ENCODE results near the gene FAM240A. TPM values are rescaled to one million over a fixed set of nuclear protein-coding genes. Genes with fewer than 3 reads are reported as not detected.

FAM240A gene
- total RNA-seq, 2 experiments from 2014 or later: not detected

DNA sequence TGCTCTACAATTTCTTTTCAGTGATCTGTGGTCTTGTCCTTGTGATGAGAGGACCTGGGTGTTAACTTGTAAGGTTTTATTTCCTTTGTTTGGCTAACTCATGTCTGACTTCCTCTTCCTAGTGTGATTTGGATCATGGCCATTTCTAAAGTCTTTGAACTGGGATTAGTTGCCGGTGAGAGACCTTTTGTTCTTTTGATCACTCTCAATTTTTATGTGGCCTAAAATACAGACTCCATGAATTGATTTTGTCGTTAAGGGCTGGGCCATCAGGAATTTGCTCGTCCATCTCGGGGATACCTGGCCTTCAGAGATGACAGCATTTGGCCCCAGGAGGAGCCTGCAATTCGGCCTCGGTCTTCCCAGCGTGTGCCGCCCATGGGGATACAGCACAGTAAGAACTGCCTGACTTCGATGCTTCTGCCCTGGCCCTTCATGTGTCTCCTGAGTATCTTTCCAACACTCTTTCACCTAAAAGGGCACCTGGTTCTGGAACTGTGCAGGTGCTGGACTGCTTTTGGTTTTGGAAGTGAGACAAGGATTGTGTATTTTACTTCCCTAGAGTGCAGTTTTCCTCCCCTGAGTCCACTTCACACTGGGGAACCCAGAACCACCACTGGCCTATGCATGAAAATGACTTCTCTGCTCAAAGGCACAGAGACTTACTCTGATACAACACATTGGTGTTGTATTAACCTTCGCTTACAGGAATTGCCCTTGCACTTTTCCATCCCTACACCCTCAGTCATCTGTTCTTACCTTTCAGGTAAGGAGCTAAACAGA is 33.2 kb upstream of the FAM240A start:
- POLR2A ChIA-PET: no interaction called here
- Histone ChIP-seq H3K4me1 (ENCODE audit: insufficient read depth, low read length) (no peaks in the 10 kb centered on the region), H3K4me3 (ENCODE audit: low read length) (no peak overlapping the region), H3K36me3 (ENCODE audit: insufficient read depth, low read length) (no peaks in the 10 kb centered on the region), H3K27ac (ENCODE audit: low read depth in 1 of 2, low read length in 2 of 2) (no peak overlapping the region), H3K27me3 (ENCODE audit: control insufficient read depth in 1 of 2, insufficient read depth in 2 of 2, low read length in 2 of 2) (peaks cover 0 to 2% of the 10 kb centered on the region in 2 experiments), H3K9me3 (ENCODE audit: control insufficient read depth in 1 of 2, insufficient read depth in 1 of 2, low read length in 2 of 2) (no peaks in the 10 kb centered on the region)
- Mint-ChIP-seq H3K27ac (no peak overlapping the region), H3K36me3 (ENCODE audit: low read depth) (no peaks in the 10 kb centered on the region), H3K4me3 (no peak overlapping the region), H3K4me1 (ENCODE audit: low read depth) (peaks cover 11% of the 10 kb centered on the region), H3K9me3 (no peaks in the 10 kb centered on the region), H3K27me3 (no peaks in the 10 kb centered on the region)
- intact Hi-C loops (cut with DNase I, micrococcal nuclease): no loop called here
- no peak for DNase-seq
- no peak for ATAC-seq (ENCODE audit: poor library complexity)
- TF ChIP-seq CTCF (IDR thresholded peaks at IDR 0.05): no peak
- CTCF ChIA-PET: interaction anchor here (0.8 kb wide), 2 partner anchors 90 to 95 kb away, joined by 3 read pairs; no protein-coding TSS in a partner anchor

DNA sequence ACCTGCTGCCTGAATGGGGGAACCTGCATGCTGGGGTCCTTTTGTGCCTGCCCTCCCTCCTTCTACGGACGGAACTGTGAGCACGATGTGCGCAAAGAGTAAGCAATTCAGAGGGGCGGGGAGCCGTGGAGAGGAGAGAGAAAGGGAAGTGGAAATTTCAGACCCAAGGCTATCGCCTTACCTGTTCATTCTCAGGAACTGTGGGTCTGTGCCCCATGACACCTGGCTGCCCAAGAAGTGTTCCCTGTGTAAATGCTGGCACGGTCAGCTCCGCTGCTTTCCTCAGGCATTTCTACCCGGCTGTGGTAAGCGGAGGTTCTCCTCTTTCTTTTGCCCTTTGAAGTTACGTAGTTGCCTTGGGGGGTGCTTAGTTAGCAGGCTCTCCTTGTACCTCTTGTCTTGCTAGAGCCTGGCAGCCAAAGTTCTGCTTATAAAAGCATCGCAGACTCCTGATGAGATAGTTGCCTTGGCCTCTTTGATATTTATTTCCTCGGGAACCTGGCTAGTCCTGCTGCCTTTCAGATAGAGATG is 32.5 kb upstream of the FAM240A start:
- no peaks in the 10 kb centered on the region for H3K36me3 ChIP-seq (ENCODE audit: insufficient read depth, low read length)
- no peaks in the 10 kb centered on the region for H3K9me3 ChIP-seq (ENCODE audit: control insufficient read depth in 1 of 2, insufficient read depth in 1 of 2, low read length in 2 of 2)
- DNase-seq: no peak
- Mint-ChIP-seq H3K36me3 (ENCODE audit: low read depth) (no peaks in the 10 kb centered on the region), H3K27me3 (no peaks in the 10 kb centered on the region), H3K4me3 (no peak overlapping the region), H3K4me1 (ENCODE audit: low read depth) (peaks cover 11% of the 10 kb centered on the region), H3K9me3 (no peaks in the 10 kb centered on the region), H3K27ac (no peak overlapping the region)
- no peak overlapping the region for H3K4me3 ChIP-seq (ENCODE audit: low read length)
- ChIA-PET POLR2A (no interaction called here), CTCF (no interaction called here)
- H3K4me1 ChIP-seq (ENCODE audit: insufficient read depth, low read length): no peaks in the 10 kb centered on the region
- no peak for TF ChIP-seq CTCF (IDR thresholded peaks at IDR 0.05)
- peaks cover 0 to 2% of the 10 kb centered on the region in 2 experiments for H3K27me3 ChIP-seq (ENCODE audit: control insufficient read depth in 1 of 2, insufficient read depth in 2 of 2, low read length in 2 of 2)
- intact Hi-C loops (cut with DNase I, micrococcal nuclease): no loop called here
- H3K27ac ChIP-seq (ENCODE audit: low read depth in 1 of 2, low read length in 2 of 2): no peak overlapping the region
- ATAC-seq (ENCODE audit: poor library complexity): no peak

GRCh38 chr3:46580675-46581074 is 31.6 kb upstream of the FAM240A start:
- ATAC-seq (ENCODE audit: poor library complexity) (no peak), DNase-seq (no peak)
- Histone ChIP-seq H3K4me1 (ENCODE audit: insufficient read depth, low read length) (no peaks in the 10 kb centered on the region), H3K4me3 (ENCODE audit: low read length) (no peak overlapping the region), H3K27ac (ENCODE audit: low read depth in 1 of 2, low read length in 2 of 2) (no peak overlapping the region), H3K36me3 (ENCODE audit: insufficient read depth, low read length) (no peaks in the 10 kb centered on the region), H3K9me3 (ENCODE audit: control insufficient read depth in 1 of 2, insufficient read depth in 1 of 2, low read length in 2 of 2) (no peaks in the 10 kb centered on the region), H3K27me3 (ENCODE audit: control insufficient read depth in 1 of 2, insufficient read depth in 2 of 2, low read length in 2 of 2) (no peaks in the 10 kb centered on the region)
- intact Hi-C loops (cut with DNase I, micrococcal nuclease): no loop called here
- H3K36me3 Mint-ChIP-seq (ENCODE audit: low read depth): no peaks in the 10 kb centered on the region
- peaks cover 11% of the 10 kb centered on the region for H3K4me1 Mint-ChIP-seq (ENCODE audit: low read depth)
- no peak overlapping the region for H3K27ac Mint-ChIP-seq
- no peak for TF ChIP-seq CTCF (IDR thresholded peaks at IDR 0.05)
- H3K4me3 Mint-ChIP-seq: no peak overlapping the region
- no peaks in the 10 kb centered on the region for H3K9me3 Mint-ChIP-seq
- CTCF ChIA-PET: no interaction called here
- POLR2A ChIA-PET: no interaction called here
- H3K27me3 Mint-ChIP-seq: no peaks in the 10 kb centered on the region
